Endodermal cell (in vitro differentiated cells): Measurements from ENCODE around the gene DDX31. TPM values are rescaled to one million over a fixed set of nuclear protein-coding genes. Genes with fewer than 3 reads are reported as not detected.

Experiments used
- DNase-seq: peaks from one replicate; pipeline ENCODE4 v3.0.0-alpha.2; 2017
- H3K27ac ChIP-seq: 2 replicates; pipeline ENCODE4 v1.5.1; 2013; ENCODE audit warnings: mild to moderate bottlenecking, low read depth, low read length, moderate library complexity
- H3K27me3 ChIP-seq: 2 replicates; pipeline ENCODE4 v1.6.1; 2013; ENCODE audit warnings: mild to moderate bottlenecking, low read length, moderate library complexity; ENCODE audit not compliant: insufficient read depth, control insufficient read depth, poor library complexity, severe bottlenecking
- H3K36me3 ChIP-seq: 2 replicates; pipeline ENCODE4 v1.7.0; 2013; ENCODE audit warnings: mild to moderate bottlenecking, low read length, moderate library complexity; ENCODE audit not compliant: control insufficient read depth, insufficient read depth
- H3K4me1 ChIP-seq: one replicate; pipeline ENCODE4 v1.7.0; 2013; ENCODE audit warnings: low read length; ENCODE audit not compliant: control insufficient read depth, insufficient read depth
- H3K4me3 ChIP-seq: 2 replicates; pipeline ENCODE4 v1.5.1; 2013; ENCODE audit warnings: mild to moderate bottlenecking, low read length, moderate library complexity
- H3K9ac ChIP-seq: 2 replicates; pipeline ENCODE4 v1.6.1; 2013; ENCODE audit warnings: mild to moderate bottlenecking, low read length, moderate library complexity; ENCODE audit not compliant: poor library complexity, severe bottlenecking; ENCODE audit errors: extremely low read depth
- H3K9me3 ChIP-seq: 2 replicates; pipeline ENCODE4 v1.6.1; 2013; ENCODE audit warnings: mild to moderate bottlenecking, low read length, moderate library complexity; ENCODE audit not compliant: control insufficient read depth
- H3K27ac Mint-ChIP-seq: 2 replicates; pipeline ENCODE4 v1.8.0; 2020; ENCODE audit warnings: mixed read lengths
- H3K27me3 Mint-ChIP-seq: 2 replicates; pipeline ENCODE4 v1.8.0; 2021; ENCODE audit warnings: mild to moderate bottlenecking, mixed read lengths; ENCODE audit not compliant: insufficient read depth
- H3K36me3 Mint-ChIP-seq: 2 replicates; pipeline ENCODE4 v1.8.0; 2020; ENCODE audit warnings: low read depth, mixed read lengths
- H3K4me1 Mint-ChIP-seq: 2 replicates; pipeline ENCODE4 v1.8.0; 2020; ENCODE audit warnings: mixed read lengths
- H3K4me3 Mint-ChIP-seq: 2 replicates; pipeline ENCODE4 v1.8.0; 2020; ENCODE audit warnings: mild to moderate bottlenecking, moderate library complexity, mixed read lengths
- H3K9me3 Mint-ChIP-seq: 2 replicates; pipeline ENCODE4 v1.8.0; 2020; ENCODE audit warnings: mild to moderate bottlenecking, mixed read lengths
- CTCF ChIP-seq: fragments of 200-600 bp; sonication (generic); conservative IDR thresholded peaks from 2 replicates; pipeline ENCODE4 v1.5.0; 2021; ENCODE audit warnings: antibody characterized with exemption, mild to moderate bottlenecking
- WGBS, 2 experiments: methylation state at CpG; one replicate each; pipeline versions ENCODE4 v1.1.5 to v1.1.7; 2013; ENCODE audit warnings: missing lambda C conversion rate in 2 of 2, mixed read lengths in 1 of 2; ENCODE audit not compliant: insufficient coverage in 1 of 2, insufficient read length in 1 of 2; 5-methylcytosine and 5-hydroxymethylcytosine counted together
- total RNA-seq, 2 donors: library from RNA; stranded (reverse); fragmentation: NEBNext Ultra II Directional in 1 of 2; extraction: Animal tissue kit (Norgen Biotek cat#: 25700) in 1 of 2; gene quantifications; 2 replicates in 1 of 2; 3 replicates in 1 of 2; pipeline ENCODE4 v1.2.1, GENCODE V29; 2021

The DDX31 gene
- total RNA-seq, 2 donors from 2014 or later, result 29.1 to 30.5 TPM

DNA sequence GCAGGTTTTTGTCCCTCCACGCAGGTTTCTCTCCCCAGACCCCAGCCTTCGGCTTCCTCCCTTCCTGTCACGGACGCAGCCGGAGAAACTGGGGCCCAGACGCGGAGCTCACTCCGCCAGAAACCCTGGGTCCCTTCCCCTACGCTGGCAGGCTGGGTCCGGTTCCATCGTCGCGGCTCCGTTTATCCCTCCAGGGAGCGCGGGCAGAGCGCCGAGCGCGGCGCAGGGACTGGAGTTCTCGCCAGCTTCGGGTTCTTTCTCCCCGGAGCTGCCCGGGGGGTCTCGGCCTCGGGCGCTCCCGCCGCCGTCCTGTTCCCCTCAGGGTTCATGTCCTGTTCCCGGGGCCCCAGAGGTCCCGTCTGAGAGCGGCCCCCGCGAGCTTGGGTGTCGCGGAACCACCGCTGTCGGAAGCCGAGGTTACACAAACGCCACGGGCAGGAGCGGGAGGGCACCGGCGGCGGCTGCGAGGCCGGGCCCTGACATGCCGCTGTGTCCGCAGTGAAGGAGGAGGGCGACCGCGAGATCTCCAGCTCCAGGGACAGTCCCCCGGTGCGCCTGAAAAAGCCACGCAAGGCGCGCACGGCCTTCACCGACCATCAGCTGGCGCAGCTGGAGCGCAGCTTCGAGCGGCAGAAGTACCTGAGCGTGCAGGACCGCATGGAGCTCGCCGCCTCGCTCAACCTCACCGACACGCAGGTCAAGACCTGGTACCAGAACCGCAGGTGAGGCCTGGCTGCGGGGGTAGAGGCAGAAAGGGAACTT lies 82.8 kb downstream of the DDX31 start:
- Histone ChIP-seq H3K9me3 (no peaks in the 10 kb centered on the region), H3K27ac (no peak overlapping the region), H3K4me1 (peaks cover 8% of the 10 kb centered on the region), H3K9ac (no peak overlapping the region), H3K4me3 (no peak overlapping the region), H3K27me3 (peaks cover 100% of the 10 kb centered on the region), H3K36me3 (no peaks in the 10 kb centered on the region)
- peaks cover 95% of the 10 kb centered on the region for H3K27me3 Mint-ChIP-seq
- H3K9me3 Mint-ChIP-seq, result no peaks in the 10 kb centered on the region
- peak overlapping the region; percentile 31 for H3K4me3 Mint-ChIP-seq
- TF ChIP-seq CTCF, result no peak
- peaks cover 31% of the 10 kb centered on the region for H3K4me1 Mint-ChIP-seq
- peak; percentile 72 for DNase-seq
- no peak overlapping the region for H3K27ac Mint-ChIP-seq
- H3K36me3 Mint-ChIP-seq, result no peaks in the 10 kb centered on the region
- 2 to 3% methylated on average over 46 to 74 of the region's 74 CpGs for WGBS, 2 experiments

- peaks cover 27% of the 10 kb centered on the region for H3K4me1 Mint-ChIP-seq
- no peaks in the 10 kb centered on the region for H3K9me3 ChIP-seq
- peak overlapping the region; percentile 31 for H3K4me3 Mint-ChIP-seq
- H3K27ac Mint-ChIP-seq, result no peak overlapping the region
- no peaks in the 10 kb centered on the region for H3K9me3 Mint-ChIP-seq
- H3K36me3 ChIP-seq, result no peaks in the 10 kb centered on the region
- H3K27me3 ChIP-seq, result peaks cover 100% of the 10 kb centered on the region
- no peak for TF ChIP-seq CTCF
- no peak overlapping the region for H3K27ac ChIP-seq
- H3K36me3 Mint-ChIP-seq, result no peaks in the 10 kb centered on the region
- H3K4me1 ChIP-seq, result peaks cover 7% of the 10 kb centered on the region
- no peak overlapping the region for H3K4me3 ChIP-seq
- H3K9ac ChIP-seq, result no peak overlapping the region
- H3K27me3 Mint-ChIP-seq, result peaks cover 95% of the 10 kb centered on the region
- DNase-seq, result peak; percentile 63
- WGBS, 2 experiments, result 3 to 4% methylated on average over 33 to 42 of the region's 42 CpGs
These were observed 83.6 kb downstream of the DDX31 start for GRCh38 chr9:132585954-132586829.

DNA sequence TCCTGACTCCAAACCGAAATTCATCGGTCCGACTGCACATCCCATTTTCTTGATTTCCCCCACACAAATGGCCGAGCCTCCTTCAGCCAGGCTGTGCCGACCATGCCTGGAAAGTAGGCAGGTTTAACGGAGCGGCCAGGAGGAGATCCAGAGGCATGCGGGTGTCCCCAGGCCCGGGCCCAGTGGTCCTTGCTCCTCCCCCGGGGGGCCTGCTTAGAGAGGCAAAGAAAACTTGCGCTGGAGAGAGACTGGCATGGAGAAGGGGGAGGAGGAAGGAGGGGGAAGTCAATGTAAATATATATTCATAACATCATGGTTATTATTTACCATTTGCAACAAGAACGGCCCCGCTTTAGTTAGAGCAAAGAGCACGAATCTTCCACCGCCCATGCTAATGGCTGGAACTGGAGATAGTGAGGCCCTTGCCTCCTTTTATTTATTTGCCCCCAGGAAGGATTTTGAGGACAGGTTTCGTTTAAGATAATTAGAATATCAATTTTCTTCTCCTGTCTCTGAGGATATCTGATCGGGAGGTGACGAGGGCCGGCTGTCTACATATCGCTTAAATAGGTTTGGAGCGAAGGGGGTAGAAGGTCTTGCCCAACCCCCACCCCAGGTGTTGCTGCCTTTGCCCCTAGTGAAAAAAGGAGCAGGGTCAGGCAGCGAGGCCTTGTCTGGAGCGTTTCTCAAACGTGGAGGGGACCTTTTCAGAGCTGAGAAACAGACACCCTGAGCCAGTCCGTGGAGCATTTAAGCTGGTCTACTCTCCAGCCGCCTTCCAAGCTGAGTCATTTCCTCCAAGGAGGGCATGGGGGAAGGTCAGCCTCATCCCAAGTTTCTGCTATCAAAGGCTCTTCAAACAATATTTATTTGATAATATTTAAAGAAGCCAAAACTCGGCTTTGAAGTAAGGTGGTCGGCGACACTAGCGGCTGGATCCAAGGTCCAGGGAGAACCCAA lies 84.9 kb downstream of the DDX31 start:
- H3K27ac Mint-ChIP-seq, result no peak overlapping the region
- Histone ChIP-seq H3K36me3 (no peaks in the 10 kb centered on the region), H3K4me1 (peaks cover 7% of the 10 kb centered on the region), H3K9me3 (no peaks in the 10 kb centered on the region), H3K4me3 (no peak overlapping the region), H3K9ac (no peak overlapping the region), H3K27ac (no peak overlapping the region), H3K27me3 (peaks cover 100% of the 10 kb centered on the region)
- peaks cover 23% of the 10 kb centered on the region for H3K4me1 Mint-ChIP-seq
- no peaks in the 10 kb centered on the region for H3K36me3 Mint-ChIP-seq
- WGBS, 2 experiments, result 7 to 8% methylated on average over 10 to 29 of the region's 30 CpGs
- H3K27me3 Mint-ChIP-seq, result peaks cover 97% of the 10 kb centered on the region
- no peak for TF ChIP-seq CTCF
- H3K4me3 Mint-ChIP-seq, result no peak overlapping the region
- peak; percentile 65 for DNase-seq
- no peaks in the 10 kb centered on the region for H3K9me3 Mint-ChIP-seq
